Esophagus muscularis mucosa (tissue), 4 donors: ENCODE measurements around the gene UVRAG. TPM values are rescaled to one million over a fixed set of nuclear protein-coding genes. Genes with fewer than 3 reads are reported as not detected.

Experiments used
- DNase-seq: peaks from one replicate; pipeline ENCODE4 v3.0.0-alpha.2; 2017; ENCODE audit errors: extremely low spot score
- H3K27ac ChIP-seq, 4 donors: fragments of 200-600 bp; sonication (generic); replicated peaks in 1 of 4; 1 replicate in 3 of 4; 2 replicates in 1 of 4; pipeline ENCODE4 v1.5.1; 2016 to 2019; ENCODE audit warnings: mild to moderate bottlenecking in 1 of 4
- H3K27me3 ChIP-seq, 4 donors: fragments of 200-600 bp; sonication (generic); one replicate each; pipeline versions ENCODE4 v1.5.1 to v1.6.0; 2016 to 2019
- H3K36me3 ChIP-seq, 4 donors: fragments of 200-600 bp; sonication (generic); one replicate each; pipeline ENCODE4 v1.5.1; 2016 to 2019
- H3K4me1 ChIP-seq, 4 donors: fragments of 200-600 bp; sonication (generic); one replicate each; pipeline ENCODE4 v1.5.1; 2016 to 2019
- H3K4me3 ChIP-seq, 4 donors: fragments of 200-600 bp; sonication (generic); 1 replicate in 2 of 4; 2 replicates in 2 of 4; pipeline ENCODE4 v1.5.1; 2016 to 2019; ENCODE audit warnings: mild to moderate bottlenecking in 4 of 4, moderate library complexity in 1 of 4
- H3K9me3 ChIP-seq, 4 donors: fragments of 200-600 bp; sonication (generic); 1 replicate in 3 of 4; 2 replicates in 1 of 4; pipeline ENCODE4 v1.5.1; 2016 to 2019
- EP300 ChIP-seq: sonication (generic); formaldehyde crosslinking; IDR thresholded peaks from one replicate; pipeline ENCODE4 v1.6.1; 2017; ENCODE audit warnings: antibody characterized with exemption
- POLR2A ChIP-seq: fragments of 450-650 bp; IDR thresholded peaks from one replicate; pipeline ENCODE4 v1.6.1; 2017; ENCODE audit warnings: antibody characterized with exemption, moderate library complexity, mild to moderate bottlenecking, low read depth
- POLR2AphosphoS5 ChIP-seq, 2 donors: sonication (generic); formaldehyde crosslinking; IDR thresholded peaks; one replicate each; pipeline ENCODE4 v1.6.1; 2017; ENCODE audit warnings: antibody characterized with exemption in 2 of 2
- WGBS: methylation state at CpG from one replicate; pipeline ENCODE4 v1.1.5; 2018; 5-methylcytosine and 5-hydroxymethylcytosine counted together
- intact Hi-C: fragments of 100-400 bp; cut with DNase I; formaldehyde crosslinking; loops from one replicate; pipeline ENCODE4 v1.15.1; 2023
- total RNA-seq, 4 donors: library from RNA; depleted of rRNA; stranded (reverse); fragments of >200 nt; gene quantifications; one replicate each; pipeline versions ENCODE4 v1.1.0 to v1.2.1, GENCODE V29; 2016
- TF ChIP-seq, protein P1 (sequence below), 3 experiments: fragments of 200-600 bp in 2 of 3; fragments of 450-650 bp in 1 of 3; sonication (generic) in 2 of 3; IDR thresholded peaks; one replicate each; pipeline ENCODE4 v1.5.1; 2017 to 2019; ENCODE audit warnings: antibody characterized with exemption in 3 of 3, mild to moderate bottlenecking in 2 of 3, moderate library complexity in 1 of 3

Gene UVRAG
- total RNA-seq, 4 donors from 2014 or later, result 30.6 to 37.4 (median 34.7) TPM

DNA sequence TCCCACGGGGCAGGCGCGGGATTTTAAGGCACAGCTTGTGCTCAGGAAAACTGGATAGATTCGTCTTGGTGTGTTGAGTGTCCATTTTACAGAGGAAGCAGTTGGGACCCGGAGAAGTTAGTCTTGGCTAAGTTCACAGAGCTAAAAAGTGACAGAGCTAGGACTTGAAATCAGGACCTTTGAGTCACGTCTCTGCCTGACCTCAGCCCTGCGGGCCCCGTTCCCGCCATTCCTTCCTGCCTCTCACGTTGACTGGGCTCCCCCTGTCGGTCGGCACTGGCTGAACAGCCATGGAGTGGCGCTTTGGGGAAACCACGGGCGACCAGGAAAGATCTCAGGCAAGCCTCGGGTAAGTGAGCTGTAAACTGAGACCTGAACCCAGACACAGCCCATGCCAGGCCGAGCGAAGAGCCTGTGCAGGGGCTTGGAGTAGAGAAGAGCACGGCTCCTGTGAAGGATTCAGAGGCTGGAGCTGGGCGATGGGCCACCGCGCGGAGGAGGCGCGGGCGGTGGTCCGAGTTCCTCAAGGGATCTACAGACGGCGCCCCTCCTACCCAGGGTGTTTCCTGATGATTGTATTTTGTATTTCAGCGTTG, 337.2 kb downstream of the UVRAG start:
- H3K27me3 ChIP-seq, result no peaks in the 10 kb centered on the region
- H3K36me3 ChIP-seq, result no peaks in the 10 kb centered on the region
- intact Hi-C loops, result loop anchor here (2.0 to 5.0 kb wide), 2 partner anchors 255 to 350 kb away; no protein-coding TSS in a partner anchor
- DNase-seq, result peak; percentile 96
- peak overlapping the region; percentile 41 to 56 (median 48) for H3K4me3 ChIP-seq
- 26% methylated on average over 18 of the region's 30 CpGs for WGBS
- H3K4me1 ChIP-seq, result peaks cover 7 to 22% (median 12%) of the 10 kb centered on the region in 4 donors
- no peak overlapping the region for H3K27ac ChIP-seq
- TF ChIP-seq POLR2A (no peak), POLR2AphosphoS5 (IDR thresholded peaks at IDR 0.05) (peak in 1 of 2 donors; percentile 62), EP300 (no peak)
- TF ChIP-seq, protein P1, sequence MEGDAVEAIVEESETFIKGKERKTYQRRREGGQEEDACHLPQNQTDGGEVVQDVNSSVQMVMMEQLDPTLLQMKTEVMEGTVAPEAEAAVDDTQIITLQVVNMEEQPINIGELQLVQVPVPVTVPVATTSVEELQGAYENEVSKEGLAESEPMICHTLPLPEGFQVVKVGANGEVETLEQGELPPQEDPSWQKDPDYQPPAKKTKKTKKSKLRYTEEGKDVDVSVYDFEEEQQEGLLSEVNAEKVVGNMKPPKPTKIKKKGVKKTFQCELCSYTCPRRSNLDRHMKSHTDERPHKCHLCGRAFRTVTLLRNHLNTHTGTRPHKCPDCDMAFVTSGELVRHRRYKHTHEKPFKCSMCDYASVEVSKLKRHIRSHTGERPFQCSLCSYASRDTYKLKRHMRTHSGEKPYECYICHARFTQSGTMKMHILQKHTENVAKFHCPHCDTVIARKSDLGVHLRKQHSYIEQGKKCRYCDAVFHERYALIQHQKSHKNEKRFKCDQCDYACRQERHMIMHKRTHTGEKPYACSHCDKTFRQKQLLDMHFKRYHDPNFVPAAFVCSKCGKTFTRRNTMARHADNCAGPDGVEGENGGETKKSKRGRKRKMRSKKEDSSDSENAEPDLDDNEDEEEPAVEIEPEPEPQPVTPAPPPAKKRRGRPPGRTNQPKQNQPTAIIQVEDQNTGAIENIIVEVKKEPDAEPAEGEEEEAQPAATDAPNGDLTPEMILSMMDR (IDR thresholded peaks at IDR 0.05), result peak in 2 of 3 experiments; percentile 92 to 96
- no peaks in the 10 kb centered on the region for H3K9me3 ChIP-seq

DNA sequence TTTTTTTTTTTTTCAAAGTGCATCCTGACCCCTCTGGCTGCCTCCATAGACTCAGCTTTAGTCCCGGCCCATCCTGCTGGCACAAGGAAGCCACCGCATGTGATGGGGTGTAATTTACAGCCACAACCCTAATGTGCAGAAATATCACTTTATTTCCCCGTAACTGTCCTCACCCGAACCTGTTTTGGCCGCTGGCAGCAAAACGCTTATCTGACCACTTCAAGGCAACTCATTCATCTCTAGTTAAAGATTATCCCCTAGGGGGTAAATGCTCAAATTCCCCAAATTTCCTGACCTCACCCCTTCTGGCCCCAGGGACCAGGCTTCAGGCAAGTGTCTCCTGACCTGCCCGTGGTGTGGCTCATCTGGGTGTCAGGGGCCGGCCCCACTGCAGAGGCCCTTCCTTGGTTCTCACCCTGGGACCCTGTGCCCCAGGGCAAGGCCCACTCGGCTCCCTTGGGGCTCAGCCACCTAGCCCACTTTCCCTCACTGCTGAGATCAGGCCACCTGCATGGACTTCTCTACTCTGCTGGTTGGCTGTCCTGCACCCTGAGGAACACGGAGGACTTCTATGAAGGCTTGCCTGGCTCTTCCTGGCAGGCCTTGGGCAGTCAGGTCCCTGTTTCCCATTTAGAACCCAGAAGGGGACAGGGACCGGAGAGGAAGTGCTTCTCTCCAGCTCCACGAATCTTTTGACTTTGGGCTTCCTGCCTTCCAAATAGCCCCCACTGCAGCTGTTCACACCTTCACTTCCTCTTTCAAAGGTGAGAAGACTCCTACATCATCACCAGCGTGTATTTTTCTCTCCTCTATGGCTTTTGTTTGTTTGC, 337.9 kb downstream of the UVRAG start:
- Histone ChIP-seq H3K4me3 (peak overlapping the region; percentile 41 to 56 (median 48)), H3K4me1 (peaks cover 7 to 22% (median 12%) of the 10 kb centered on the region in 4 donors), H3K9me3 (no peaks in the 10 kb centered on the region), H3K27ac (no peak overlapping the region), H3K36me3 (no peaks in the 10 kb centered on the region), H3K27me3 (no peaks in the 10 kb centered on the region)
- no peak for DNase-seq
- 71% methylated on average over 13 of the region's 13 CpGs for WGBS
- no peak for TF ChIP-seq EP300
- no peak for TF ChIP-seq POLR2A
- TF ChIP-seq, protein P1 (IDR thresholded peaks at IDR 0.05), result no peak
- intact Hi-C loops, result loop anchor here (2.0 to 5.0 kb wide), 2 partner anchors 256 to 351 kb away; no protein-coding TSS in a partner anchor

DNA sequence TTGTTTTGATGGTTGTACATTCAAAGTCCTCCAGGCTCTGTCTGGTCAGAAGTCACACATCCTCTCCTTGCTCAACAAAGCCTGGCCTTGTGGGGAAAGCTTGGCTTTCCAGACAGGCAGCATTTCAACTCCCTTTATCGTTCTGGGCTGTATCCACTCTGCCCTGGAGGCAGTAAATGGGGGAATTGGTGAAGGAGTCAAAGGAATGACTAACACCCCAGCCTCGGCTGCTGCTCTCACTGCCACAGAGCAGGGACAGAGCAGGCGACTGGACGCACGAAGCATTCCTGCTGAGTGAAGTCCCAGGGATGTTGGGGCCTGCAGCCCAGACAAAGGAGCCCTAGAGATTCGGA, 338.5 kb downstream of the UVRAG start:
- no peak overlapping the region for H3K27ac ChIP-seq
- WGBS, result 77% methylated on average over 6 of the region's 6 CpGs
- intact Hi-C loops, result loop anchor here (2.0 to 5.0 kb wide), 2 partner anchors 257 to 351 kb away; no protein-coding TSS in a partner anchor
- H3K27me3 ChIP-seq, result no peaks in the 10 kb centered on the region
- H3K9me3 ChIP-seq, result no peaks in the 10 kb centered on the region
- DNase-seq, result no peak
- no peak overlapping the region for H3K4me3 ChIP-seq
- H3K4me1 ChIP-seq, result peaks cover 7 to 22% (median 12%) of the 10 kb centered on the region in 4 donors
- no peak for TF ChIP-seq POLR2A
- no peaks in the 10 kb centered on the region for H3K36me3 ChIP-seq

DNA sequence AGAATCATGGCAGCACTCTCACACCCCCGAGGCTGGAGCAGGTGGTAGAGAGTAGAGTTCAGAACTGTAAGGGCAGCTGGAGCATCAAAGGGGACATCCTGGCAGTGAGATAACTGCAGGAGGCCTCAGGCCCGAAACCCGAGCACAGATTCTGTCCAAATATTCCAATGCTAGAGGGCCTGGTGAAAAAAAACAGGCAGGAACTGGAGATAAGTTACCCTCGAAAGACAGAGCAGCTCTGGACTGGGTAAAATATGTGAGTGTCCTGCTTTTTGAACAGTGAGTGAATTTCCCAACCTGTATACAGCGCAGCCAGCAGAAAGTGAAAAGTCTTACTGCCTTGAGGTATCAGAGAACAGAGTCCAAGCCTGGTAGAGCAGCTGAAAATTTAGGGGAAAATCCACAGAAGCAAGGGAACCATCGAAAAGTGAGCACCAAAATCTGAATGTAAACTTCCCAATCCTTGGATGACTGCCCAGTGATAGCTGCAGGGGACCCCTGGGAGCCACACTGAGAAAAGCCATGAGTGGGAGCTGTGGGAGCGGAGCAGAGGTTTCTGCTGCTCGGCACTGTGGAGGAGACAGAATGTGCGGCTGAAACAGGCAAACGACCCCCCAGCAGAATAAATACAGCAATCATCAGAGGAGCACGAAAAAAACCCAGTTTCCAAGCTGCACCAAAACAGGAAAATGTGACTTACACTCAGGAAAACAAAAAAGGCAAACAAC, 340.7 kb downstream of the UVRAG start:
- Histone ChIP-seq H3K9me3 (no peaks in the 10 kb centered on the region), H3K27ac (no peak overlapping the region), H3K4me3 (no peak overlapping the region), H3K36me3 (no peaks in the 10 kb centered on the region), H3K27me3 (no peaks in the 10 kb centered on the region), H3K4me1 (peaks cover 7 to 24% (median 14%) of the 10 kb centered on the region in 4 donors)
- intact Hi-C loops, result no loop called here
- TF ChIP-seq POLR2A (no peak), EP300 (no peak)
- no peak for DNase-seq
- 82% methylated on average over 11 of the region's 11 CpGs for WGBS

DNA sequence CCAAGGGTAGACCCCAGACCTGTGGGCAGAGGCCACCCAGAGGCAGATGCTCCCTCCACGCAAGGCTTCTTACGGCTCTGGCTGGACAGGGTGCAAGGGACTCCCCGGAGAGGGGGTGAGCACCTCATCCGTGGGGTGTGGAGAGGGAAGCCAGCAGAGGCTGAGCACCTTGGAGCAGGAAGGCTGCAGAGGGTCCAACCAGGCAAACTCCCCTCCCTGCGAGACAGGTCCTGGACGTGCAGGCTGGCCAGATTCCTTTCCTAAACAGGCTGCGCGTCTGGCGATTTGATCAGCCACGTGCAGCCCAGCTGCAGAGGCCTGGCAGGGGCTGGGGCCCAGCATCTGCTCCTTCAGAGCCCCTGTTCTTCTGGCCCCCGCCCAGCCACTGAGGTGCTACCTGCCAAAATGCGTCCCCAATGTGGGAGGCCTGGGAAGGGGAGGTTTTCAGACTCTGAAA, 342.0 kb downstream of the UVRAG start:
- Histone ChIP-seq H3K4me1 (peaks cover 15 to 34% (median 23%) of the 10 kb centered on the region in 4 donors), H3K9me3 (no peaks in the 10 kb centered on the region), H3K27me3 (no peaks in the 10 kb centered on the region), H3K27ac (no peak overlapping the region), H3K36me3 (no peaks in the 10 kb centered on the region), H3K4me3 (no peak overlapping the region)
- 85% methylated on average over 2 of the region's 12 CpGs for WGBS
- intact Hi-C loops, result no loop called here
- no peak for DNase-seq
- TF ChIP-seq EP300 (no peak), POLR2AphosphoS5 (IDR thresholded peaks at IDR 0.05) (no peak), POLR2A (no peak)
- TF ChIP-seq, protein P1 (IDR thresholded peaks at IDR 0.05), result no peak
